Stimulated activated CD4-positive, alpha-beta T cell treated with anti-CD3 and anti-CD28 coated beads, TNF-alpha, amount 100 ng/mL, for 4 hours (primary cell): ENCODE data around the gene EEF2K.

ENCODE experiments used
- DNase-seq, 3 experiments: peaks; one replicate each; pipeline ENCODE4 v3.0.0-alpha.2; 2020; ENCODE audit warnings: low read depth in 3 of 3

The EEF2K gene

GRCh38 chr16:22252317-22252716 lies 46.2 kb downstream of the EEF2K start:
- no peak for DNase-seq

GRCh38 chr16:22253272-22253671 lies 47.2 kb downstream of the EEF2K start:
- DNase-seq: no peak

- DNase-seq: no peak
Observed at GRCh38 chr16:22255335-22255734, 49.3 kb downstream of the EEF2K start.

- DNase-seq: no peak
Observed at GRCh38 chr16:22257440-22257839, 51.4 kb downstream of the EEF2K start.

- DNase-seq: no peak
Observed at GRCh38 chr16:22260490-22260889, 54.4 kb downstream of the EEF2K start.

- no peak for DNase-seq
Observed at GRCh38 chr16:22262460-22262859, 56.4 kb downstream of the EEF2K start.

- no peak for DNase-seq
Observed at GRCh38 chr16:22264786-22265185, 58.7 kb downstream of the EEF2K start.

- no peak for DNase-seq
Observed at GRCh38 chr16:22265351-22265750, 59.3 kb downstream of the EEF2K start.

- DNase-seq: no peak
Observed at GRCh38 chr16:22266546-22266945, 60.5 kb downstream of the EEF2K start.

- DNase-seq: no peak
Observed at GRCh38 chr16:22267764-22268163, 61.7 kb downstream of the EEF2K start.

GRCh38 chr16:22270525-22270924 lies 64.4 kb downstream of the EEF2K start:
- no peak for DNase-seq

GRCh38 chr16:22272870-22273650 lies 67.0 kb downstream of the EEF2K start:
- DNase-seq: no peak

GRCh38 chr16:22274916-22275315 lies 68.8 kb downstream of the EEF2K start:
- DNase-seq: no peak

- DNase-seq: no peak
Observed at GRCh38 chr16:22278441-22279230, 72.6 kb downstream of the EEF2K start.

GRCh38 chr16:22282254-22282892 lies 76.3 kb downstream of the EEF2K start:
- DNase-seq: no peak

GRCh38 chr16:22284637-22285036 lies 78.6 kb downstream of the EEF2K start:
- no peak for DNase-seq

- no peak for DNase-seq
Observed at GRCh38 chr16:22285080-22285479, 79.0 kb downstream of the EEF2K start.

GRCh38 chr16:22291020-22291419 lies 84.9 kb downstream of the EEF2K start:
- no peak for DNase-seq

GRCh38 chr16:22291860-22292318 lies 85.8 kb downstream of the EEF2K start:
- DNase-seq: no peak

- DNase-seq: no peak
Observed at GRCh38 chr16:22292320-22292719, 86.2 kb downstream of the EEF2K start.

GRCh38 chr16:22293137-22294106 lies 87.3 kb downstream of the EEF2K start:
- no peak for DNase-seq
